ENCODE measurements around the gene SCN8A.

DNA sequence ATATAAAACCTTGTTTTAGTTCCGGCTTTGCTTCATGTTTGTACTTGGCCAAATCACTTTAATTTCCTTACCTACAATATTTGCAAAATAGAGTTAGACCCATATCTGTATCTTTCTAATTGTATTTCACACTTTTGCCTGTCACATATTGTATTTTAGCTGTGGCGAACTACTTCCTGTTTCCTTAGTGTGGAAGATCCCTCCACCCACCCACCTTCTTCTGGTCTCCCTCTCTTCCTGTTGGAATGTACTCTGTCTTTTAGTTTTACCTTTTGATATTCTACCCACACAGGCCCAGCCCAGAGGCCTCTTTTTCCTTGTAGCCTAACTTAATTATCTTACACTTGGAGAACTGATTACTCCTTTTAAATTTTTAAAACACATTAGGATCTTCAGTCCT lies 78.2 kb downstream of the SCN8A start:
- TF ChIP-seq, protein P1, sequence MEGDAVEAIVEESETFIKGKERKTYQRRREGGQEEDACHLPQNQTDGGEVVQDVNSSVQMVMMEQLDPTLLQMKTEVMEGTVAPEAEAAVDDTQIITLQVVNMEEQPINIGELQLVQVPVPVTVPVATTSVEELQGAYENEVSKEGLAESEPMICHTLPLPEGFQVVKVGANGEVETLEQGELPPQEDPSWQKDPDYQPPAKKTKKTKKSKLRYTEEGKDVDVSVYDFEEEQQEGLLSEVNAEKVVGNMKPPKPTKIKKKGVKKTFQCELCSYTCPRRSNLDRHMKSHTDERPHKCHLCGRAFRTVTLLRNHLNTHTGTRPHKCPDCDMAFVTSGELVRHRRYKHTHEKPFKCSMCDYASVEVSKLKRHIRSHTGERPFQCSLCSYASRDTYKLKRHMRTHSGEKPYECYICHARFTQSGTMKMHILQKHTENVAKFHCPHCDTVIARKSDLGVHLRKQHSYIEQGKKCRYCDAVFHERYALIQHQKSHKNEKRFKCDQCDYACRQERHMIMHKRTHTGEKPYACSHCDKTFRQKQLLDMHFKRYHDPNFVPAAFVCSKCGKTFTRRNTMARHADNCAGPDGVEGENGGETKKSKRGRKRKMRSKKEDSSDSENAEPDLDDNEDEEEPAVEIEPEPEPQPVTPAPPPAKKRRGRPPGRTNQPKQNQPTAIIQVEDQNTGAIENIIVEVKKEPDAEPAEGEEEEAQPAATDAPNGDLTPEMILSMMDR (conservative IDR thresholded peaks at IDR 0.05; ENCODE audit: low read depth, low read length): no peak
- TF ChIP-seq EZH2 (IDR thresholded peaks at IDR 0.05; ENCODE audit: borderline replicate concordance, low read depth, low read length, poor library complexity, severe bottlenecking): no peak

Data from A673 (cell line).